ENCODE results near the gene NELFB. TPM values are rescaled to one million over a fixed set of nuclear protein-coding genes. Genes with fewer than 3 reads are reported as not detected.

NELFB gene
- total RNA-seq, 1 experiment from 2014 or later, result 95.0 TPM

DNA sequence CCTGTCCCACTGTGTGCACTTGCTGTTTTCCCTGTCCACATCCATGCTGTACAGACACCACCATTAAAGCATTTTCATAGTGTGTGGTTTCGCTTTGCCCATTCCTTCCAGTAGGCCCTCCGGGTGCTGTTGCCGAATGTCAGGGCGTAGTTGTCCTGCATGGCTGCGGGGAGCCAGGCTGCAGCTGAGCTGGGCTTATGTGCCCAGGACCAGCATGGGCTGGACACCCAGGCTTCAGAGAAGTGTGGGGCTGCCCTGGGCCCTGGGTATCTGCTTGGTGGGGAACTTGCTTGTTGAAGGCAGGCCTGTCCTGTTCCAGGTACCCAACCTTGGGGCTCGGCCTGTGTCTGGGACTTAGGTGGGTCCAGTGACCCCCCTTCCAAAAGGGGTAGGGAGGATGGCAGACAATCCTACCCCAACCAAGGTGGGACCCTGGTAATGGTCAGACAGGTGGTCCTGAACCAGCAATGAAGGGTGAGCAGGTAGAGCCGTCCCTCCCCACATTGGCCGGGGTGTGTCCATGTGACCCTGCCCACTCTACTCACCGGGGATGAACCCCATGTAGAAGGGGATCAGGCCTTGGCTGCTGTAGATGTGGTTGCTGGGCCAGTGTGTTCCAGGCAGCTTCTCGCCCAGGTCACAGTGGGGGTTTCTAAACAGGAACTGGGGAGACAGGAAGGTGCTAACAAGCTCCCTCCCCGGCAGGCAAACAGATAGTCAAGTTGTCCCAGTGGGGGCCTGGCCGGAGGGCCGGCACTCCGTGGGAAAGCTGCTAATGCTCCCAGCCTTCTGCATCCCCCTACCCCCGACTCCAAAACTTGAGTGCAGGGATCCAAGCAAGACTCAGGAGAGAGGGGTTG lies 11.3 kb upstream of the NELFB start (continued):
- TF ChIP-seq E2F4 (CRISPR knock-in tag; IDR thresholded peaks at IDR 0.05; ENCODE audit: borderline replicate concordance, low read depth), result no peak
- 0 out of 2 replicates have a peak, but pooled peaks have one; percentile 14 for TF ChIP-seq PRDM15 (CRISPR knock-in tag; IDR thresholded peaks at IDR 0.05)
- no peak for TF ChIP-seq ZNF219 (CRISPR knock-in tag; IDR thresholded peaks at IDR 0.05; ENCODE audit: borderline replicate concordance)
- TF ChIP-seq ETV6 (CRISPR knock-in tag; IDR thresholded peaks at IDR 0.05), result 0 out of 2 replicates have a peak, but pooled peaks have one; percentile 36
- TF ChIP-seq, protein P1, sequence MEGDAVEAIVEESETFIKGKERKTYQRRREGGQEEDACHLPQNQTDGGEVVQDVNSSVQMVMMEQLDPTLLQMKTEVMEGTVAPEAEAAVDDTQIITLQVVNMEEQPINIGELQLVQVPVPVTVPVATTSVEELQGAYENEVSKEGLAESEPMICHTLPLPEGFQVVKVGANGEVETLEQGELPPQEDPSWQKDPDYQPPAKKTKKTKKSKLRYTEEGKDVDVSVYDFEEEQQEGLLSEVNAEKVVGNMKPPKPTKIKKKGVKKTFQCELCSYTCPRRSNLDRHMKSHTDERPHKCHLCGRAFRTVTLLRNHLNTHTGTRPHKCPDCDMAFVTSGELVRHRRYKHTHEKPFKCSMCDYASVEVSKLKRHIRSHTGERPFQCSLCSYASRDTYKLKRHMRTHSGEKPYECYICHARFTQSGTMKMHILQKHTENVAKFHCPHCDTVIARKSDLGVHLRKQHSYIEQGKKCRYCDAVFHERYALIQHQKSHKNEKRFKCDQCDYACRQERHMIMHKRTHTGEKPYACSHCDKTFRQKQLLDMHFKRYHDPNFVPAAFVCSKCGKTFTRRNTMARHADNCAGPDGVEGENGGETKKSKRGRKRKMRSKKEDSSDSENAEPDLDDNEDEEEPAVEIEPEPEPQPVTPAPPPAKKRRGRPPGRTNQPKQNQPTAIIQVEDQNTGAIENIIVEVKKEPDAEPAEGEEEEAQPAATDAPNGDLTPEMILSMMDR (IDR thresholded peaks at IDR 0.05), result no peak
- no peak for TF ChIP-seq TP53 (CRISPR knock-in tag; IDR thresholded peaks at IDR 0.05)
- no peak for TF ChIP-seq MAX (CRISPR knock-in tag; IDR thresholded peaks at IDR 0.05)
- TF ChIP-seq ZNF416 (CRISPR knock-in tag; IDR thresholded peaks at IDR 0.05), result peak; percentile 40; the same call in 1 of the 2 replicates
- no peak for TF ChIP-seq NR2C2 (CRISPR knock-in tag; IDR thresholded peaks at IDR 0.05)
- no peak for TF ChIP-seq HMGA2 (CRISPR knock-in tag; IDR thresholded peaks at IDR 0.05)
- no peak for TF ChIP-seq ZNF263 (CRISPR knock-in tag; IDR thresholded peaks at IDR 0.05; ENCODE audit: low read depth)
- no peak for TF ChIP-seq ESRRA (CRISPR knock-in tag; IDR thresholded peaks at IDR 0.05; ENCODE audit: borderline replicate concordance)
- 0 out of 2 replicates have a peak, but pooled peaks have one; percentile 19 for TF ChIP-seq SP1 (CRISPR knock-in tag; conservative IDR thresholded peaks at IDR 0.05)
- TF ChIP-seq ZNF138 (CRISPR knock-in tag; conservative IDR thresholded peaks at IDR 0.05), result no peak
- TF ChIP-seq, protein P2, sequence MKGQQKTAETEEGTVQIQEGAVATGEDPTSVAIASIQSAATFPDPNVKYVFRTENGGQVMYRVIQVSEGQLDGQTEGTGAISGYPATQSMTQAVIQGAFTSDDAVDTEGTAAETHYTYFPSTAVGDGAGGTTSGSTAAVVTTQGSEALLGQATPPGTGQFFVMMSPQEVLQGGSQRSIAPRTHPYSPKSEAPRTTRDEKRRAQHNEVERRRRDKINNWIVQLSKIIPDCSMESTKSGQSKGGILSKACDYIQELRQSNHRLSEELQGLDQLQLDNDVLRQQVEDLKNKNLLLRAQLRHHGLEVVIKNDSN (CRISPR knock-in tag; IDR thresholded peaks at IDR 0.05), result peak; percentile 64; the same call in 1 of the 2 replicates

DNA sequence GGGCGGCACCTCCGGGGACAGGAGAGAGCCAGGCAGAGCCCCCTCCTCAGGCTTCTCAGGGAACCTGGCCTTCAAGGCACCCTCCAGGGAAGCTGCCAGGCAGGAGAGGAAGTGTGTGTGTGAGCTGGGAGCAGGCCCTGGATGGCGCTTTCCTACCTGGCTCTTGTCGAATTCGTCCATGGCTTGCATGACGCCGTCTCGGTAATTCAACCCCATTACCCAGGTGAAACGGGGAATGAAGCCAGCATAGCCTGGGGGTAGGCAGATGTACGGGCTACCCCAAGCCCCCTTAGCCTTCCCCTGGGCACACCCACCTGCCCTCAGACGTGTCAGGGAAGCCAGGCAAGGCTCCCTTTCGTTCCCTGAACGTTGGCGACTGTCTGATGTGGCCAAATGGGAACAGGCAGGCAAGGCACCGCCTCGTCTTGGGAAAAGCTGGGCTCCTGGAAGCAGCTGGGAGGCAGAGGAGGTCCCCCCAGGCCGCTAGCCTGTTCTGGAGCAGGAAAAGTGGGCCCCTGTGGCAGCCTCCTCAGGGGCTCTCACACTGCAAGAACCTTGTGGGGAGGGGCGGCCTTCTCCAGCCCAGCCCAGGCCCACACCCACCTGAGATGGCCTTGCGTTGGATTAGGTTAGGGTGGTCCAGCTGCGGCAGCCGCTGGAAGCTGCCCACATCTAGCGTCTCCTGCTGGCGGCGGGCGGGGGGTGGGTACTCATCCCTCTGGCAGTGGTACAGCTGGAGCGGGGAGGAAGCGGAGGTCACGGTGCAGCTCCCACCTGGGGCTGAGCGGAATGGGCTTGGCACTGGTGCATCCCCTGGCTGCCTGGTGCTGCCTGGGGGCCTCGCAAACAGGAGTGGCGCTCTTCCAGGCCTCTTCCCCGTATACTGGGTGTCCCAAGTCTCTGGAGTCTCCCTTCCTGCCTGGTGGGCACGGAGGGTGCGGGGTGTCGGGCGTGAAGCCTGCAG lies 10.4 kb upstream of the NELFB start:
- POLR2A ChIA-PET, result interaction anchor here (0.5 to 2.1 kb wide), 4 partner anchors 10 to 42 kb away, joined by 3 to 9 read pairs (median 4); partner anchors contain the start of gene TOR4A
- H3K4me3 Mint-ChIP-seq, result peak overlapping the region; percentile 81

More for the DNA sequence above, 10.4 kb upstream of the NELFB start:
- Mint-ChIP-seq H3K36me3 (peaks cover 20% of the 10 kb centered on the region), H3K4me1 (peaks cover 28% of the 10 kb centered on the region), H3K27me3 (ENCODE audit: low read depth) (peaks cover 4% of the 10 kb centered on the region), H3K9me3 (no peaks in the 10 kb centered on the region), H3K27ac (peak overlapping the region; percentile 70)
- peak; percentile 38; the same call in 1 of the 2 replicates for TF ChIP-seq MAX (CRISPR knock-in tag; IDR thresholded peaks at IDR 0.05)
- no peak for TF ChIP-seq GABPB1 (CRISPR knock-in tag; IDR thresholded peaks at IDR 0.05)
- 0 out of 2 replicates have a peak, but pooled peaks have one; percentile 13 for TF ChIP-seq SMAD4 (CRISPR knock-in tag; IDR thresholded peaks at IDR 0.05)
- peak; percentile 2 for ATAC-seq
- CTCF ChIA-PET, result interaction anchor here (0.5 to 5.9 kb wide), 23 partner anchors 8 to 215 kb away, joined by 3 to 46 read pairs (median 4); partner anchors contain the start of genes NELFB, RNF224, SAPCD2 and TOR4A
- DNase-seq (ENCODE audit: low spot score), result peak; percentile 33

Measured in WTC11 (cell line).